ENCODE data around the gene UBE2F. TPM values are rescaled to one million over a fixed set of nuclear protein-coding genes. Genes with fewer than 3 reads are reported as not detected.

The UBE2F gene
- polyA plus RNA-seq, 1 of the 3 experiments (the other 2 are of a cell fraction): 56.9 TPM

GRCh38 chr2:237934186-237934585 lies 32.6 kb upstream of the UBE2F start (continued):
- TF ChIP-seq, protein P1, sequence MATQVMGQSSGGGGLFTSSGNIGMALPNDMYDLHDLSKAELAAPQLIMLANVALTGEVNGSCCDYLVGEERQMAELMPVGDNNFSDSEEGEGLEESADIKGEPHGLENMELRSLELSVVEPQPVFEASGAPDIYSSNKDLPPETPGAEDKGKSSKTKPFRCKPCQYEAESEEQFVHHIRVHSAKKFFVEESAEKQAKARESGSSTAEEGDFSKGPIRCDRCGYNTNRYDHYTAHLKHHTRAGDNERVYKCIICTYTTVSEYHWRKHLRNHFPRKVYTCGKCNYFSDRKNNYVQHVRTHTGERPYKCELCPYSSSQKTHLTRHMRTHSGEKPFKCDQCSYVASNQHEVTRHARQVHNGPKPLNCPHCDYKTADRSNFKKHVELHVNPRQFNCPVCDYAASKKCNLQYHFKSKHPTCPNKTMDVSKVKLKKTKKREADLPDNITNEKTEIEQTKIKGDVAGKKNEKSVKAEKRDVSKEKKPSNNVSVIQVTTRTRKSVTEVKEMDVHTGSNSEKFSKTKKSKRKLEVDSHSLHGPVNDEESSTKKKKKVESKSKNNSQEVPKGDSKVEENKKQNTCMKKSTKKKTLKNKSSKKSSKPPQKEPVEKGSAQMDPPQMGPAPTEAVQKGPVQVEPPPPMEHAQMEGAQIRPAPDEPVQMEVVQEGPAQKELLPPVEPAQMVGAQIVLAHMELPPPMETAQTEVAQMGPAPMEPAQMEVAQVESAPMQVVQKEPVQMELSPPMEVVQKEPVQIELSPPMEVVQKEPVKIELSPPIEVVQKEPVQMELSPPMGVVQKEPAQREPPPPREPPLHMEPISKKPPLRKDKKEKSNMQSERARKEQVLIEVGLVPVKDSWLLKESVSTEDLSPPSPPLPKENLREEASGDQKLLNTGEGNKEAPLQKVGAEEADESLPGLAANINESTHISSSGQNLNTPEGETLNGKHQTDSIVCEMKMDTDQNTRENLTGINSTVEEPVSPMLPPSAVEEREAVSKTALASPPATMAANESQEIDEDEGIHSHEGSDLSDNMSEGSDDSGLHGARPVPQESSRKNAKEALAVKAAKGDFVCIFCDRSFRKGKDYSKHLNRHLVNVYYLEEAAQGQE (IDR thresholded peaks at IDR 0.05; ENCODE audit: low read depth, low read length): no peak
- TF ChIP-seq TCF12 (IDR thresholded peaks at IDR 0.05) (no peak), CTCF (IDR thresholded peaks at IDR 0.05) (no peak)
- TF ChIP-seq, protein P2, sequence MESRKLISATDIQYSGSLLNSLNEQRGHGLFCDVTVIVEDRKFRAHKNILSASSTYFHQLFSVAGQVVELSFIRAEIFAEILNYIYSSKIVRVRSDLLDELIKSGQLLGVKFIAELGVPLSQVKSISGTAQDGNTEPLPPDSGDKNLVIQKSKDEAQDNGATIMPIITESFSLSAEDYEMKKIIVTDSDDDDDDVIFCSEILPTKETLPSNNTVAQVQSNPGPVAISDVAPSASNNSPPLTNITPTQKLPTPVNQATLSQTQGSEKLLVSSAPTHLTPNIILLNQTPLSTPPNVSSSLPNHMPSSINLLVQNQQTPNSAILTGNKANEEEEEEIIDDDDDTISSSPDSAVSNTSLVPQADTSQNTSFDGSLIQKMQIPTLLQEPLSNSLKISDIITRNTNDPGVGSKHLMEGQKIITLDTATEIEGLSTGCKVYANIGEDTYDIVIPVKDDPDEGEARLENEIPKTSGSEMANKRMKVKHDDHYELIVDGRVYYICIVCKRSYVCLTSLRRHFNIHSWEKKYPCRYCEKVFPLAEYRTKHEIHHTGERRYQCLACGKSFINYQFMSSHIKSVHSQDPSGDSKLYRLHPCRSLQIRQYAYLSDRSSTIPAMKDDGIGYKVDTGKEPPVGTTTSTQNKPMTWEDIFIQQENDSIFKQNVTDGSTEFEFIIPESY (IDR thresholded peaks at IDR 0.05; ENCODE audit: borderline replicate concordance, low read depth): no peak
- TF ChIP-seq, protein P3, sequence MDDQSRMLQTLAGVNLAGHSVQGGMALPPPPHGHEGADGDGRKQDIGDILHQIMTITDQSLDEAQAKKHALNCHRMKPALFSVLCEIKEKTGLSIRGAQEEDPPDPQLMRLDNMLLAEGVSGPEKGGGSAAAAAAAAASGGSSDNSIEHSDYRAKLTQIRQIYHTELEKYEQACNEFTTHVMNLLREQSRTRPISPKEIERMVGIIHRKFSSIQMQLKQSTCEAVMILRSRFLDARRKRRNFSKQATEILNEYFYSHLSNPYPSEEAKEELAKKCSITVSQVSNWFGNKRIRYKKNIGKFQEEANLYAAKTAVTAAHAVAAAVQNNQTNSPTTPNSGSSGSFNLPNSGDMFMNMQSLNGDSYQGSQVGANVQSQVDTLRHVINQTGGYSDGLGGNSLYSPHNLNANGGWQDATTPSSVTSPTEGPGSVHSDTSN (IDR thresholded peaks at IDR 0.05): no peak

DNA sequence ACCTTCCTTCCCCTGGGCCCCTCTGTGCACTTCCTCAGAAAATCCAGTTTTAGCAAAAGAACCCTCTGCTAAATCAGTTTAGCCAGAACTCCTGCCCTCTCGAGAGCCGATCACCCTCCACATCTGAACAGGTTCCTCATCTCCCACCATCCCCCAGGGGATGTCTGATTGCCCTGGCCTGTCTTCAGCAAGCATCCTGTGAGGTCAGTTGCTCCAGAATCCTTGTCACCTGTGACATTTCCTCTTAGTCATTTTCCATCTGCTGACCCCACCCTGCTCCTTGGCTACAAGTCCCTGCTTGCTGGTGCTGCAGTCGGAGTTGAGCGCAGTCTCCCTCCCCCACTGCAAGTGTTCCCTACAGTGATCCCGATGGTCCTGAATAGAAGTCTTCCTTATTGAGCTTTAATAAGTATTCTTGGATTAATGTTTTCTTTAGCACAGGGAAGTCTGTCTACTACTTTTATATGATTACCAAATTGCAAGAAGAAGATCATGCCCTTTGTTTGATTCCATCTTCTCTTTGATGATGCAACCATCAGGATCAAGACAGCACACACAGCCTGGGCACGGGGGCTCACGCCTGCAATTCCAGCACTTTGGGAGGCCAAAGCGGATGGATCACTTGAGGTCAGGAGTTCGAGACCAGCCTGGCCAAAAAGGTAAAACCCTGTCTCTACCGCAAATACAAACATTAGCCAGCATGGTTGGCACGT lies 30.9 kb upstream of the UBE2F start:
- DNase-seq: no peak
- H3K9me2 ChIP-seq: no peaks in the 10 kb centered on the region
- peaks cover 5% of the 10 kb centered on the region for H3F3A ChIP-seq (replicated peaks; ENCODE audit: insufficient read depth)
- no peaks in the 10 kb centered on the region for H4K20me1 ChIP-seq (ENCODE audit: insufficient read depth)
- peaks cover 0 to 10% of the 10 kb centered on the region in 2 experiments; a peak in 1 of 4 replicates for H3K4me1 ChIP-seq (ENCODE audit: control insufficient read depth in 1 of 2, insufficient read depth in 2 of 2, low read depth in 1 of 2, low read length in 1 of 2)
- no peaks in the 10 kb centered on the region for H3K9me3 ChIP-seq
- H3K27ac ChIP-seq (ENCODE audit: low read depth in 2 of 2, low read length in 1 of 2): no peak overlapping the region
- H3K79me2 ChIP-seq (ENCODE audit: insufficient read depth): no peaks in the 10 kb centered on the region
- H3K9ac ChIP-seq: no peak overlapping the region
- no peaks in the 10 kb centered on the region for H3K36me3 ChIP-seq (replicated peaks in 1 of 2; ENCODE audit: control insufficient read depth in 1 of 2, insufficient read depth in 2 of 2, low read length in 1 of 2)
- POLR2A ChIA-PET: interaction anchor here (0.6 kb wide), 1 partner anchor 25 kb away, joined by 4 read pairs; no protein-coding TSS in a partner anchor
- CTCF ChIA-PET: interaction anchor here (2.4 kb wide), 1 partner anchor 12 kb away, joined by 8 read pairs; no protein-coding TSS in a partner anchor
- no peak overlapping the region for H2AFZ ChIP-seq (ENCODE audit: low read depth)
- TF ChIP-seq MXI1 (IDR thresholded peaks at IDR 0.05; ENCODE audit: low read depth, low read length) (no peak), CTCF (IDR thresholded peaks at IDR 0.05) (no peak), TCF12 (IDR thresholded peaks at IDR 0.05) (peak; percentile 9; the same call in 1 of the 2 replicates)
- TF ChIP-seq, protein P1 (IDR thresholded peaks at IDR 0.05; ENCODE audit: low read depth, low read length): no peak
- H3K27me3 ChIP-seq (ENCODE audit: insufficient read depth): no peaks in the 10 kb centered on the region
- 80% methylated on average over 10 of the region's 11 CpGs for WGBS (ENCODE audit: low lambda C conversion rate)
- H3K4me3 ChIP-seq (ENCODE audit: low read depth in 2 of 2, low read length in 1 of 2): no peak overlapping the region
- H3K4me2 ChIP-seq: no peak overlapping the region
